Neural progenitor cell (in vitro differentiated cells): Measurements from ENCODE around the gene CST9.

Experiments
- EZH2 ChIP-seq: fragments of 200-600 bp; sonication (generic); IDR thresholded peaks from 2 replicates; pipeline ENCODE4 v1.6.1; 2017; ENCODE audit warnings: antibody characterized with exemption, mild to moderate bottlenecking, moderate library complexity
- TF ChIP-seq, protein P1 (sequence below): fragments of 200-600 bp; sonication (generic); IDR thresholded peaks from 2 replicates; pipeline ENCODE4 v1.5.1; 2017; ENCODE audit warnings: antibody characterized with exemption, mild to moderate bottlenecking

DNA sequence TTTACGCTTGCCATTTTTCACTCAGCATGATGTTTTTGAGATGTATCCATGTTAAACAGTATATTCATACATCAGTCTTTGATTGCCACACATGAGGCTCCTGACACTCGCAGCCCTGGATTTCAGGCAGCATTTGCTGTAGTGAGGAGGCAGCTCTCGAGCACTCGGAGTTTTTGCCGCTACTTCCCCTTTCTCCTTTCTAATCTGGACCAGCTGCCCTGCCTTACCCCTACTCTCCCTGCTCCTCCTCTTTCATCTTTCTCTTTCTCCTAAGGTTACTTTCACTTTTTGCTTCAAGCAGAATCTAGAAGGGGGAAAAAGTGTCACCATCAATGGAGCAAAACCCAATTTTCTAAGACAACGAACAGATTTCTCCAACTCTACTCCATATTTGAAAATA is 37.9 kb upstream of the CST9 start:
- TF ChIP-seq, protein P1, sequence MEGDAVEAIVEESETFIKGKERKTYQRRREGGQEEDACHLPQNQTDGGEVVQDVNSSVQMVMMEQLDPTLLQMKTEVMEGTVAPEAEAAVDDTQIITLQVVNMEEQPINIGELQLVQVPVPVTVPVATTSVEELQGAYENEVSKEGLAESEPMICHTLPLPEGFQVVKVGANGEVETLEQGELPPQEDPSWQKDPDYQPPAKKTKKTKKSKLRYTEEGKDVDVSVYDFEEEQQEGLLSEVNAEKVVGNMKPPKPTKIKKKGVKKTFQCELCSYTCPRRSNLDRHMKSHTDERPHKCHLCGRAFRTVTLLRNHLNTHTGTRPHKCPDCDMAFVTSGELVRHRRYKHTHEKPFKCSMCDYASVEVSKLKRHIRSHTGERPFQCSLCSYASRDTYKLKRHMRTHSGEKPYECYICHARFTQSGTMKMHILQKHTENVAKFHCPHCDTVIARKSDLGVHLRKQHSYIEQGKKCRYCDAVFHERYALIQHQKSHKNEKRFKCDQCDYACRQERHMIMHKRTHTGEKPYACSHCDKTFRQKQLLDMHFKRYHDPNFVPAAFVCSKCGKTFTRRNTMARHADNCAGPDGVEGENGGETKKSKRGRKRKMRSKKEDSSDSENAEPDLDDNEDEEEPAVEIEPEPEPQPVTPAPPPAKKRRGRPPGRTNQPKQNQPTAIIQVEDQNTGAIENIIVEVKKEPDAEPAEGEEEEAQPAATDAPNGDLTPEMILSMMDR = no peak
- TF ChIP-seq EZH2 = no peak
